Retina (tissue), 1 donor: ENCODE data around the gene TMEM150B.

Experiments used
- DNase-seq: peaks from one replicate; pipeline ENCODE4 v3.0.0-alpha.2; 2016

The TMEM150B gene

GRCh38 chr19:55275851-55276719 is 49.1 kb downstream of the TMEM150B start:
- DNase-seq = no peak

- DNase-seq = no peak
Observed at GRCh38 chr19:55273978-55274707, 51.0 kb downstream of the TMEM150B start.

GRCh38 chr19:55272142-55272541 is 53.0 kb downstream of the TMEM150B start:
- DNase-seq = no peak

GRCh38 chr19:55270172-55270942 is 54.8 kb downstream of the TMEM150B start:
- no peak for DNase-seq

- DNase-seq = no peak
Observed at GRCh38 chr19:55269299-55269698, 55.8 kb downstream of the TMEM150B start.

- no peak for DNase-seq
Observed at GRCh38 chr19:55266840-55267239, 58.3 kb downstream of the TMEM150B start.

GRCh38 chr19:55266404-55266803 is 58.7 kb downstream of the TMEM150B start:
- DNase-seq = no peak

GRCh38 chr19:55265723-55266386 is 59.3 kb downstream of the TMEM150B start:
- no peak for DNase-seq

- DNase-seq = no peak
Observed at GRCh38 chr19:55265173-55265572, 60.0 kb downstream of the TMEM150B start.

GRCh38 chr19:55264531-55264930 is 60.6 kb downstream of the TMEM150B start:
- no peak for DNase-seq
